ENCODE data around the gene TMEM270.

The TMEM270 gene

GRCh38 chr7:73828972-73829371 lies 32.0 kb upstream of the TMEM270 start:
- no peak for DNase-seq (ENCODE audit: low read depth)
- no peak overlapping the region for H3K4me3 ChIP-seq (ENCODE audit: low read depth, low read length)
- TF ChIP-seq CTCF (IDR thresholded peaks at IDR 0.05; ENCODE audit: low read depth, low read length, missing control alignments): no peak

- DNase-seq (ENCODE audit: low read depth): no peak
- no peak for TF ChIP-seq CTCF (IDR thresholded peaks at IDR 0.05; ENCODE audit: low read depth, low read length, missing control alignments)
- H3K4me3 ChIP-seq (ENCODE audit: low read depth, low read length): no peak overlapping the region
Observed at GRCh38 chr7:73829505-73829904, 31.5 kb upstream of the TMEM270 start.

- DNase-seq (ENCODE audit: low read depth): no peak
Observed at GRCh38 chr7:73829921-73830680, 30.9 kb upstream of the TMEM270 start.

GRCh38 chr7:73830681-73831583 lies 30.0 kb upstream of the TMEM270 start, which contains the start of gene CLDN4:
TSS of gene CLDN4 (plus strand) at chr7:73830996. CDS start at chr7:73831202, 206 bp downstream.
- no peak within 1 kb of the TSS for H3K4me3 ChIP-seq (ENCODE audit: low read depth, low read length)
- no peak for TF ChIP-seq CTCF (IDR thresholded peaks at IDR 0.05; ENCODE audit: low read depth, low read length, missing control alignments)
- DNase-seq (ENCODE audit: low read depth): no peak

More at GRCh38 chr7:73829921-73830680, 30.9 kb upstream of the TMEM270 start:
- no peak overlapping the region for H3K4me3 ChIP-seq (ENCODE audit: low read depth, low read length)
- TF ChIP-seq CTCF (IDR thresholded peaks at IDR 0.05; ENCODE audit: low read depth, low read length, missing control alignments): no peak

GRCh38 chr7:73831584-73831833 lies 29.4 kb upstream of the TMEM270 start:
- no peak overlapping the region for H3K4me3 ChIP-seq (ENCODE audit: low read depth, low read length)
- no peak for TF ChIP-seq CTCF (IDR thresholded peaks at IDR 0.05; ENCODE audit: low read depth, low read length, missing control alignments)
- DNase-seq (ENCODE audit: low read depth): no peak

- TF ChIP-seq CTCF (IDR thresholded peaks at IDR 0.05; ENCODE audit: low read depth, low read length, missing control alignments): no peak
- no peak for DNase-seq (ENCODE audit: low read depth)
- H3K4me3 ChIP-seq (ENCODE audit: low read depth, low read length): no peak overlapping the region
Observed at GRCh38 chr7:73831834-73832651, 28.9 kb upstream of the TMEM270 start.

All from GM12864 (cell line).